Measurements from ENCODE around the gene PRDM10.

Gene PRDM10

GRCh38 chr11:130006929-130007328, 4.3 kb upstream of the PRDM10 start:
- DNase-seq (ENCODE audit: low read depth, low spot score): no peak

- DNase-seq (ENCODE audit: low read depth, low spot score): no peak
Measured at GRCh38 chr11:130003717-130004001, 1.0 kb upstream of the PRDM10 start.

GRCh38 chr11:130002846-130003716, 446 bp upstream of the PRDM10 start:
- peak; percentile 84 for DNase-seq (ENCODE audit: low read depth, low spot score)

GRCh38 chr11:130001461-130002351, 929 bp downstream of the PRDM10 start:
- DNase-seq (ENCODE audit: low read depth, low spot score): no peak

- no peak for DNase-seq (ENCODE audit: low read depth, low spot score)
Measured at GRCh38 chr11:130000552-130001176, 2.0 kb downstream of the PRDM10 start.

- DNase-seq (ENCODE audit: low read depth, low spot score): no peak
Measured at GRCh38 chr11:129999407-129999806, 3.2 kb downstream of the PRDM10 start.

- no peak for DNase-seq (ENCODE audit: low read depth, low spot score)
Measured at GRCh38 chr11:129998905-129999304, 3.7 kb downstream of the PRDM10 start.

- no peak for DNase-seq (ENCODE audit: low read depth, low spot score)
Measured at GRCh38 chr11:129998107-129998506, 4.5 kb downstream of the PRDM10 start.

GRCh38 chr11:129997513-129997912, 5.1 kb downstream of the PRDM10 start:
- DNase-seq (ENCODE audit: low read depth, low spot score): no peak

- no peak for DNase-seq (ENCODE audit: low read depth, low spot score)
Measured at GRCh38 chr11:129996113-129996870, 6.3 kb downstream of the PRDM10 start.

- DNase-seq (ENCODE audit: low read depth, low spot score): no peak
Measured at GRCh38 chr11:129995163-129995562, 7.5 kb downstream of the PRDM10 start.

- no peak for DNase-seq (ENCODE audit: low read depth, low spot score)
Measured at GRCh38 chr11:129992161-129992944, 10.3 kb downstream of the PRDM10 start.

GRCh38 chr11:129989149-129989813, 13.4 kb downstream of the PRDM10 start:
- DNase-seq (ENCODE audit: low read depth, low spot score): no peak

- no peak for DNase-seq (ENCODE audit: low read depth, low spot score)
Measured at GRCh38 chr11:129987950-129988349, 14.7 kb downstream of the PRDM10 start.

GRCh38 chr11:129985823-129986222, 16.8 kb downstream of the PRDM10 start:
- no peak for DNase-seq (ENCODE audit: low read depth, low spot score)

GRCh38 chr11:129980086-129980485, 22.5 kb downstream of the PRDM10 start:
- no peak for DNase-seq (ENCODE audit: low read depth, low spot score)

GRCh38 chr11:129979046-129979605, 23.5 kb downstream of the PRDM10 start:
- no peak for DNase-seq (ENCODE audit: low read depth, low spot score)

- no peak for DNase-seq (ENCODE audit: low read depth, low spot score)
Measured at GRCh38 chr11:129978447-129978846, 24.2 kb downstream of the PRDM10 start.

GRCh38 chr11:129976328-129976727, 26.3 kb downstream of the PRDM10 start:
- no peak for DNase-seq (ENCODE audit: low read depth, low spot score)

- no peak for DNase-seq (ENCODE audit: low read depth, low spot score)
Measured at GRCh38 chr11:129975543-129975942, 27.1 kb downstream of the PRDM10 start.

Data from activated CD4-positive, CD25-positive, alpha-beta regulatory T cell treated with anti-CD3 and anti-CD28 coated beads, Interleukin-2, amount 50 U/mL, for 16 hours (primary cell).